Hepatic stellate cell (primary cell): ENCODE measurements around the gene MAZ.
"Not testable (repeated sequence)": the region's sequence is repeated elsewhere in the genome, so short reads cannot be mapped to it uniquely, and the experiment has no call there.

Experiments
- DNase-seq: peaks from one replicate; pipeline ENCODE4 v3.0.0; 2011; ENCODE audit warnings: low spot score

Gene MAZ

DNA sequence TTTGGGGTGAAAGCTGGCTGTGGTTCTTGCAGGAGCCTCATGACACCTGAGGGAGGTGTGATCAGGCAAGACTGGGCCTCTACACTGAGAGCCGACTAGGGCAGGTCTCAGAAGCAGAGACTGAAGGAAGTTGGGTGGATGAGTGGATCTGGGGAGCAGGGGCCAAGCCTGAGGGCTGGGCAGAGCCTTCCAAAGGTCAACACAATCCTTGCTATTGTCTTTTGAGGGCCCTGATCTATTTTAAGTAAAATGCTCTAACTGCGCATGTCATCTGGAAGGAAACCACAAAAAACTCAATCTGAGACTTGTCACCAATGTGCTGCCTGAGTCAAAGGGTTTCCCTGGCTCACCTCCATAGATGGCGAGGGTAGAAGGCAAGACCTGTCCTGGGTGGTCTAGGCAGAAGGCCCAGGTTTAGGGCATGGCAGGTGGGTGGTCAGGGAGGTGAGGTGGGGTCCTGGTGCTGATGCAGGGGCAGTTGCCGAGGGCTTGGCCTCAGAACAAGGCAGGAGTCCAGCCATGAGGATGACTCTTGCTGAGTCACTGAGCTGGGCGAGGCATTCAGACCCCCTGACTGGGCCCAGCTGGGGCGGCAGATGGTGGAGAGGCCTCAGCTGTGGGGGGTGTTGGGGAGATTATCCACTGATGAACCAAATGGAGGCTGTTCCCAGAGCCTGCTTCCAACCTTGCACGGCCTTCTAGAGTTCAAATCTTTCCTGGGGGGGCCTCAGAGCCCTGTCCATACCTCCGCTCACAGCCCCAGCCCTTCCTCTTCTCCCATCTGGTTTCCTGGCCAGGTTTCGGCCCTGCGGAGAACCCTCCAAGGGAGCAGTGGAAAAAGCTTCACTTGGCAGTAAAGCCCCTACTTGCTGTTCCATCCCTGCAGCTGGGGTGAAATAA lies 19.1 kb downstream of the MAZ start:
- DNase-seq = peak; percentile 84

DNA sequence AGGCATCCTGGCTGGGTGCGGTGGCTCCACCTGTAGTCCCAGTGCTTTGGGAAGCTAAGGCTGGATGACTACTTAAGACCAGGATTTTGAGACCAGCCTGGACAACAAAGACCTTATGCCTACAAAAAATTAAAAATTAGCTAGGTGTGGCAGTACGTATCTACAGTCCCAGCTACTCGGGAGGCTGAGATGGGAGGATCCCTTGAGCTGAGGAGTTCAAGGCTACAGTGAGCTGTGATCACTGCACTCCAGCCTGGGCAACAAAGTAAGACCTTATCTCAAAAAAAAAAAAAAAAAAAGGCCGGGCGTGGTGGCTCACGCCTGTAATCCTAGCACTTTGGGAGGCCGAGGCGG lies 20.0 kb downstream of the MAZ start:
- no peak for DNase-seq

DNA sequence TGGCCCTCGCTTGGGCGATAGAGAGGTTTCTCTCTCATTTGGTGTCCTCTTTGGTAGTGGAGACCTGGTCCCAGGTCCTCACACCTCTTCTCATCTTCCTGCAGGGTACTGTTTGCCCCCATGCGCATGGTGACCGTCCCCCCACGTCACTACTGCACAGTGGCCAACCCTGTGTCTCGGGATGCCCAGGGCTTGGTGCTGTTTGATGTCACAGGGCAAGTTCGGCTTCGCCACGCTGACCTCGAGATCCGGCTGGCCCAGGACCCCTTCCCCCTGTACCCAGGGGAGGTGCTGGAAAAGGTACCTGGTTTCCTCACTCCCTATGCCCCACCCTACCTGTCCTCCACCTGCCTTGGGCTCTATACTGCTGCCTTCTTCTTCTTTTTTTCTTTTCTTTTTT lies 24.4 kb downstream of the MAZ start:
- DNase-seq = no peak

DNA sequence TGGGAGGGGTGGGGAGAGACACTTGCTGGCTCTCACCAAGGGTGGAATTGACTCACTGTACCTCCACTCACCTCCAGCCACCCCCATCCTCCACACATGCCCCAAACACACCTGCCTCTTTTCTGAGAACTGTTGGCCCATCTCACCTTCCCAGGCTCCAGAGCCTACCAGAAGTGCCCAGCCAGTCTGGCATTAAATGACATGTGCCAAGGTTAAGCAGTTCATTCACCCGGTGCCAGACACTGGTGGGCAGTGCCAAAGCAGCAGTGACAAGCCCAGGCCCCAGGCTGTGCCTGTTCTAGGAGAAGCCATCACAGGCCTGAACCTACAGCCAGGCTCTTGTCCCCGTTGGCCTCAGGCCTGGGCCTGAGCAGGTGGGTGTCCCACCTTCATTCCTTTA lies 25.2 kb downstream of the MAZ start:
- DNase-seq = no peak

DNA sequence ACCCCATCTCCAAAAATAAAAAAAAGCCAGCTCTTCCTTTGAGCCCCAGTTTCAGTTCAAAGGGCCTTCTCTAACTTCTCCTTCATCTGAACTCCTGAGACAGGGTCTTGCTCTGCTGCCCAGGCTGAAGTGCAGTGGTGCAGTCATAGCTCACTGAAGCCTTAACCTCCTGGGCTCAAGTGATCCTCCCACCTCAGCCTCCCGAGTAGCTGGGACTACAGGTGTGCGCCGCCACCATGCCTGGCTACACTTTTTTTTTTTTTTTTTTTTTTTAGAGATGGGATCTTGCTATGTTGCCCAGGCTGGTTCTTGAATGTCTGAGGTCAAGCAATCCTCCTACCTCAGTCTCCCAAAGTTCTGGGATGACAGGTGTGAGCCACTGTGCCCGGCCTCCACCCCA lies 26.9 kb downstream of the MAZ start:
- not testable (repeated sequence) for DNase-seq

DNA sequence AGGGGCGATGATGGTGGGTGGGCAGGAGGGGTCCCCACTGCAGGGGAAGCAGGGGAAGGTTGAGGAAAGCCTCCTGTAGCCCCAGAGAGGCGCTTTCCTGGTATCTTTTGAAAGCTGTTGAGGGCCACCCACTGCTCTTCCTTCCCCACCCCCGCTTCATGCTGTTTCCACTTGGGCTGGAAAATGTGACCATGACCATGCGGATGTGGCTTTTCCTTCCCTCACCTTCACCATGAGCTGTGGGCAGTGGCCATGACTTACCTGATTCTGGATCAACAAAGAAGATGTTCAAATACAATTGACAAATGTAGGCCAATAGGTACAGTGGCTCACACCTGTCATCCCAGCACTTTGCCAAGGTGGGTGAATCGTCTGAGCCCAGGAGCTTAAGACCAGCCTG lies 27.8 kb downstream of the MAZ start:
- no peak for DNase-seq

DNA sequence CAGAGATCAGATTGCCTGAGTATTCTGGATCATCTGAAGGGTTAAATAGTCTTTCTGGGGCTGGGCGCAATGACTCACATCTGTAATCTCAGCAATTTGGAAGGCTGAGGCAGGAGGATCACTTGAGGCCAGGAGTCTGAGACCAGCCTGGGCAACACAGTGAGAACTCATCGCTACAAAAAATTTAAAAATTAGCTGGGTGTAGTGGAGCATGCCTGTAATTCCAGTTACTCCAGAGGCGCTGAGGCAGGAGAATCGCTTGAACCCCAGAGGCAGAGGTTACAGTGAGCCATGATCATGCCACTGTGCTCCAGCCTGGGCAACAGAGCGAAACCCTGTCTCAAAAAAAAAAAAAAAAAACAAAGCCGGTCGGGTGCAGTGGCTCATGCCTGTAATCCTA lies 29.6 kb downstream of the MAZ start:
- no peak for DNase-seq

DNA sequence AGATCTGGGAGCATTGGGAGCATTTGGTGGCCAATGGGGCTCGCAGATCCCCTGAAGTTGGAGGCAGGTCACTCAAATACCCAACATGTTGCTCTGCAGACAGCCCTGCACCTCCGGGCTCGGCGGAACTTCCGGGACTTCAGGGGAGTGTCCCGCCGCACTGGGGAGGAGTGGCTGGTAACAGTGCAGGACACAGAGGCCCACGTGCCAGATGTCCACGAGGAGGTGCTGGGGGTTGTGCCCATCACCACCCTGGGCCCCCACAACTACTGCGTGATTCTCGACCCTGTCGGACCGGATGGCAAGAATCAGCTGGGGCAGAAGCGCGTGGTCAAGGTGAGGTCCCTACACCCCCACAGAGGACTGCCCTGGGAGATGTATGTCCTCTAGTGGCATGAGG lies 30.3 kb downstream of the MAZ start:
- DNase-seq = no peak

DNA sequence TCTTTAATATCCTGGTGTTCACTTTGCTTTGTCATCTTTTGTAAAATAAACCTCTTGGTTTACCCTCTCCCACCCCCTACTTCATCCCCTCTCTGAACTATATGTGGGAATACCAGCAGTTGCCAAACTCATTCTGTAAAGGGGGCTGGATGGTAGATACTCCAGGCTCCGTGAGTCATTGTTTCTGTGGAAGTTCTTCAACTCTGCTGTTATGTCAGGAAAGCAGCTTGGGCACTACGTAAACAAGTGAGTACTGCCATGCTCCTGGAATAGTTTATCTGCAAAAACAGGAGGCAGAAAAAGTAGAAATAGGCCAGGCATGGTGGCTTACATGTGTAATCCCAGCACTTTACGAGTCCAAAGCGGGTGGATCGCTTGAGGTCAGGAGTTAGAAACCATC lies 31.5 kb downstream of the MAZ start:
- no peak for DNase-seq

DNA sequence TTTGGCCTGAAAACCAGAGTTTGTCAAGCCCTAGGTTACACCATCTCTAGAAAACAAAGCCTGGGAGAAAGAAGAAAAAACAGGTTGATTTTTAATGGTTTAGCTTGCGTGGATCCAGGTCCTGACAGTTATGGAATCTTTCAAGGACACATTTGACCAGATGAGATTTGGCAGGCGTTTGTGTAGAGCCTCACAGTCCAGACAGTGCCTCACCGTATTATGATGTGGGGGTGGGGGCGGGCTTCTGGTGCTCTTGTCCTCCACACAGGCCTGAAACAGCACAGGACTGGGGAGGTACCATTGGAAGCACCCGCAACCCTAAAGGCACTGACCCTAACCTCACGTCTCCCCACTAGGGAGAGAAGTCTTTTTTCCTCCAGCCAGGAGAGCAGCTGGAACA lies 33.5 kb downstream of the MAZ start:
- DNase-seq = no peak

DNA sequence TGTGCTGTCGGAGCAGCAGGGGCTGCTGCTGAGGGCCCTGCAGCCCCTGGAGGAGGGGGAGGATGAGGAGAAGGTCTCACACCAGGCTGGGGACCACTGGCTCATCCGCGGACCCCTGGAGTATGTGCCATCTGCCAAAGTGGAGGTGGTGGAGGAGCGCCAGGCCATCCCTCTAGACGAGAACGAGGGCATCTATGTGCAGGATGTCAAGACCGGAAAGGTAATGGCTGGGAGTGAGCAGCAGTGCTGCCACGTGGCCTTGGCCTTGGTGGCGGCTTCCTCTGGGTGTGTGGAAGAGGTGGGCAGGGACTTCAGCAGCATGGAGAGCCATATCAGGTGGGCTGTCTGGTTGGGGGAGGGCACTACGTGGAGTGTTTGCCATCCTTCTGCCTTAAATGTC lies 33.9 kb downstream of the MAZ start:
- no peak for DNase-seq

DNA sequence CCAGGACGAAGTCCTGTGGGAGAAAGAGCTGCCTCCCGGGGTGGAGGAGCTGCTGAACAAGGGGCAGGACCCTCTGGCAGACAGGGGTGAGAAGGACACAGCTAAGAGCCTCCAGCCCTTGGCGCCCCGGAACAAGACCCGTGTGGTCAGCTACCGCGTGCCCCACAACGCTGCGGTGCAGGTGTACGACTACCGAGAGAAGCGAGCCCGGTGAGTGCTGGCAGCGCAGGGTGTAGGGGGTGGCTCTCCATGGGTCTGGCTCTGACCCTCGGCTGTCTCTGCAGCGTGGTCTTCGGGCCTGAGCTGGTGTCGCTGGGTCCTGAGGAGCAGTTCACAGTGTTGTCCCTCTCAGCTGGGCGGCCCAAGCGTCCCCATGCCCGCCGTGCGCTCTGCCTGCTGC lies 35.3 kb downstream of the MAZ start:
- no peak for DNase-seq

DNA sequence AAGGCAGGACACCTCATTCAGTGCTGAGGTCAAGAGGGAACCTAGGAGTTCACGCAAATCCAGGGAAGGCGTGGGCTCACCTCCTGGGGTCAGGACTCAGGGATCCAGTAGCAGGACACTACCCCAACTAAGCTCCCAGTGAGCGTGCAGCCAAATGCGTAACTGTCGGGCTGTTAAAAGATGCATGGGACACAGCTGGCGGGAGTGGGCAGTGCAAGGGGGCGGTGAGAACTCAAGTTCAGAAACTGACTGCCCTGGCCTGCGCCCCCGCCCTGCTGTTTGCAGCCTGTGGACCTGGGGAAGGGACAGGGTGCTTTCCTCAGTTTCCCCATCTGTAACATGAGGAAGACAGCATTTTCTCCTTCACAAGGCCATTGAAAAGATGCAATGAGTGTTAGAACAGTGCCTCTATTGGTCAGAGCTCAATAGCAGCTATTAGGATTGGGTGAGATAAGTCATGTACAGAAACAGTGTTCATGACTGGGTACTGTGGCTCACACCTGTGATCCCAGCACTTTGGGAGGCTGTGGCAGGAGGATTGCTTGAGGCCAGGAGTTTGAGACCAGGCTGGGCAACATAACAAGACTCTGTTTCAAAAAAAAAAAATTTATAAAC lies 36.5 kb downstream of the MAZ start:
- DNase-seq = no peak

DNA sequence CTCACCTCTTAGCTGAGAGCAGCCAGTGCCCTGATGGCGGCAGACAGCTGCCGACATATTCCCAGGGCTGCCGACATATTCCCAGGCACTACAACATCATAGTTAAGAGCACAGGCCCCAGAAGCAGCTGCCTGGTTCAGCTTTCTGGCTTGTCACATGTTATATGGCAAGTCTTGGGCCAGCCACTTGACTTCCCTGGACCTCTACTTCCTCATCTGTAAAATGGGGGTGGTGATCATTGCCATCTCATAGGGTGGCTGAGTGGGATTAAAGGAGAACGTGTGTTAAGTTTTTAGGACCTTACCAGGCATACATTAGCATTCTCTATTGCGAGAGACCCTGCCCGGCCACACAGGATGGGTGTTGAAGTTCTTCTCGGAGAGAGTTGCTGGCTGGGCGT lies 37.6 kb downstream of the MAZ start:
- DNase-seq = no peak

DNA sequence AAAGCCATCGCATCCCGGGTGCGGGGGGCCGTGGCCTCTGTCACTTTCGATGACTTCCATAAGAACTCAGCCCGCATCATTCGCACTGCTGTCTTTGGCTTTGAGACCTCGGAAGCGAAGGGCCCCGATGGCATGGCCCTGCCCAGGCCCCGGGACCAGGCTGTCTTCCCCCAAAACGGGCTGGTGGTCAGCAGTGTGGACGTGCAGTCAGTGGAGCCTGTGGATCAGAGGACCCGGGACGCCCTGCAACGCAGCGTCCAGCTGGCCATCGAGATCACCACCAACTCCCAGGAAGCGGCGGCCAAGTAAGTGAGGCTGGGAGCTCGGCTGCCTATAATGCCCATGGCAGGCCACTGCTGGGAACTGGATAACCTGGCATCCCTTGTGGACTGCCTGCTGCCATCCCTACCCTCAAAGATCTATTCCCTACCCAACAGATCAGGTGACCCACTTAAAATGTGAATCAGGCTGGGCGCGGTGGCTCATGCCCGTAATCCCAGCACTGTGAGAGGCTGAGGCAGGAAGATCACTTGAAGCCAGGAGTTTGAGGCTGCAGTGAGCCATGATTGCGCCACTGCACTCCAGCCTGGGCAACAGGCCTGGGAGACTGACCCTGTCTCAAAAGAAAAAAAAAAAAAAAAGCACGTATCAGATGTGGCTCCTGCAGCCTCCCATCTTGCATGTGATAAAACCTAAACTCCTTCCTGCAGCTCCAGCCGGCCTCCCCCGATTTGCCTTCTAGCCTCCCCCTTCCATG lies 38.4 kb downstream of the MAZ start:
- no peak for DNase-seq

DNA sequence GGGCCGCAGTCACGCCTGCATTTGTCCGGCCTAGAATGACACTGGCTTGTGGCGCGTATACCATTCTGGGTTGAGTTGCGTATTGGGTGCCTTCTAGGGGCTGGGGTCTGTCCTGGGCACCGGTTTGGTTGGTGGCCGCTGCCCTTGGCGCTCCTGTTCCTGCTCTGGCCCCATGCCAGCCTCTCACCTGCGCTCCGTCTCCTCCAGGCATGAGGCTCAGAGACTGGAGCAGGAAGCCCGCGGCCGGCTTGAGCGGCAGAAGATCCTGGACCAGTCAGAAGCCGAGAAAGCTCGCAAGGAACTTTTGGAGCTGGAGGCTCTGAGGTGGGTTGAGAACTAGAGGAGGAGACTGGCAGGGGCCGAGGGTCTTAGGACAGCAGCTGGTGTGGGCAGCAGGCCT lies 39.3 kb downstream of the MAZ start:
- DNase-seq = no peak

DNA sequence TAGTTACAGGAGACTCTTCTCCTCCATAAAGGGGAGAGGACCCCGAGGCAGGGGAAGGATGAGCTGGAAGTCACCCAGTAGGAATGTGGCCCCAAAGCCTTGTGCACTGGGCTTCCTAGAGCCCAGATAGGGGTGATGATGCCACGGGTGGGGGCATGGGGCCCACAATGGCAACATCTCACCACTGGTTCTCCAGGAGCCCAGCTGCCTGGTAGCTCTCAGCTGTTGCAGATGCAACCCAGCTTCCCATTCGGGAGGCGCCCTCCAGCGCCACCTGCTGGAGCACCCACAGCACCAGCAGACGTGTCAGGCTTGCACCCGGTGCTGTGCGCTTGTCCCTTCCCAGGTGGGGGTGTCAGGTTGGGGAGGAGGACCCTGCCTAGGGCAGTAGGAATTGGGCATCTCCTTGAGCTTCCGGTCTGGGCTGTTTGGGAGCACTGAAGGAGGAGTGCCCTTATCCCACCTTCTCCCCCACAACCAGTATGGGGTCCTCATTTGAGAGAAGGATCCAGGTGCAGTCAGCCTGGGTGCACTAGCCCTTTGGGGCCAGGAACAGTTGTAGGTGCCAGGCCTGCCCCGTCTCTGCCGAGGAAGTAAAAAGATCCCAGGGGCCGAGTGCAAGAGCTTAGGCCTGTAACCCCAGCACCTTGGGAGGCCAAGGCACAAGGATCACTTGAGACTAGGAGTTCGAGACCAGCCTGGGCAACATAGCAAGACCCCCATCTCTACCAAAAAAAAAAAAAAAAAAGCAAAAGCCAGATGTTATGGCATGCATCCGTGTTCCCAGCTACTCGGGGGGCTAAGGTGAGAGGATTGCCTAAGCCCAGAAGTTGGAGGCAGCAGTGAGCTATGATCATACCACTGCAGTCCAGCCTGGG lies 42.3 kb downstream of the MAZ start:
- DNase-seq = peak; percentile 82

DNA sequence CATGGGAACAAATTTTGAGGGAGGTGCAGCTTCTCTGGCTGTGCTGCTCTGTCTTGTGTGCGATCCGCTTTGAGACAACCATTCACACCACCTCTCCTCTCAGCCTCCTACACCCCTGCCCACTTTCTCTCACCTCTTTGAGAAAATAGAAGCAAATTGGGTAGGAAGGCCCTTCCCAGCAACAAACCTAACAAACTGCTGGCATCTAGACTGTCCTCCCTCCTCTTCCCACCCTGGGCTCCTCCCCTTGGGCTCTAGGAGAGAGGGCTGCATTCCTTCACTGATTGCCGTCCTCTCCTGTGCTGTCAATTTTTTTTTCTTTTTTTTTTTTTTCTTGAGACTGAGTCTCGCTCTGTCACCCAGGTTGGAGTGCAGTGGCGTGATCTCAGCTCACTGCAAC lies 43.2 kb downstream of the MAZ start:
- no peak for DNase-seq

DNA sequence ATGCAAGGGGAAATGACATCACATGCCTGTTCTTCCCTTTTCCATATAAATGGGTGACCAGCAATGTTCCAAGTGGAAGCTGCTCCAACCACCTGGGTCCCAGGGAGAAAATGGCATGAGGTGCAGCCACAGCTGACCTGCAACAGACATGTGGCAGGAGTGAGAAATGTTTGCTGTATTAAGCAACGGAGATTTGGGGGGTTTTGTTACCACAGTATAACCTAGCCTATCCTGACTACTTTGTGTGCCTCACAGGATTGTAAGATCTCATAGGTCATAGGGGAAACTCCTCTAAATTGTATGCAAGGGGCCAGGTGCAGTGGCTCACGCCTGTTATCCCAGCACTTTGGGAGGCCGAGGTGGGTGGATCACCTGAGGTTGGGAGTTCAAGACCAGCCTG lies 44.7 kb downstream of the MAZ start:
- DNase-seq = no peak

DNA sequence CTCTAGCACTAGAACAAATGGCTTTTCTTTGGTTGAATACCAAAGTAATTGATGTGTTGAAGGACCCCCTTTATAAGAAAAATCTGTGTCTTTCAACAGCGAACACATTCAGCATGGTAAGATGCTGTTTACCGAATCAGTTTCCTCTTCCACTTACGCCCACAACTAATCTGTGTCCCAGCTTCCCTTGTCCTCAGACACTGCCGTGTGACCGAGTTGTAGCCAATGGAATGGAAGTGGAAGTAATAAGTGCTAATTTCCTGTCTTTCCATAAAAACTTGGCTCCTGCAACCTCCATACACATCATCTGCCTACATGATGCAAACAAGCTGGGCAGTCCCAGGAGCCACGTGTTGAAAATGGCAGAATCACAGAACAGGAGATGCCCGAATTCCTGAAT lies 46.3 kb downstream of the MAZ start:
- DNase-seq = peak; percentile 26

DNA sequence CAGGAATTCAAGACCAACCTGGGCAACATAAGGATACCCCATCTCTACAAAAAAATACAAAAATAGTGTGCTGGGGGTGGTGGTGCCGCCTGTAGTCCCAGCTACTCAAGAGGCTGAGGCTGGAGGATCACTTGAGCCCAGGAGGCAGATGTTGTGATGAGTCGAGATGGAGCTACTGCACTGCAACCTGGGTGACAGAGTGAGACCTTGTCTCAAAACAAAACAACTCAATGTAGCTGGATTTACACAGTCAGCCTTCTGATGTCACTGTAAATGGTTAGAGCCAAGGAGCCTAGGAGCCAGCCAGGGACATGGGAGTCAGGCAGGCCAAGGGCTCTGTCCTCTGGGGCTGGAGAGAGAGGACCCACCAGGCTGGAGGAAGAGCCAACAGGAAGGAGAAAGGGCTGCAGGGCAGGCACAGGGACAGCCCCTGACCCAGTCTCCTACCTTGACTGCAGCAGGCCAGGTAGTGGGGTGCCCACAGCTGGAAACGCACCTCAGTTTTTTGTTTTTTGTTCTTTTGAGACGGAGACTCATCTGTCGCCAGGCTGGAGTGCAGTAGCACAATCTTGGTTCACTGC lies 48.3 kb downstream of the MAZ start:
- no peak for DNase-seq
